GM10248 (cell line): ENCODE data around the gene TP53RK.

Experiments used
- CTCF ChIA-PET: fragments of 300-600 bp; sonication (Branson Sonifier 250); formaldehyde crosslinking; extraction: SDS; loops from one replicate; lab custom pipeline; 2021; ENCODE audit warnings: antibody characterized with exemption; lab: Yijun Ruan, JAX
- POLR2A ChIA-PET: fragments of 350-650 bp; sonication (Branson Sonifier 250); formaldehyde crosslinking; extraction: SDS; loops from one replicate; lab custom pipeline; 2020; ENCODE audit warnings: antibody characterized with exemption; lab: Yijun Ruan, JAX
- DNase-seq: peaks from one replicate; pipeline ENCODE4 v3.0.0; 2012; ENCODE audit errors: extremely low spot score
- CTCF ChIP-seq: IDR thresholded peaks from 2 replicates; pipeline ENCODE4 v1.5.1; 2012; ENCODE audit warnings: mild to moderate bottlenecking, low read depth; ENCODE audit errors: extremely low read depth, missing control alignments, control extremely low read depth

TP53RK gene

GRCh38 chr20:46701986-46702385, 12.7 kb upstream of the TP53RK start:
- POLR2A ChIA-PET = interaction anchor here (0.6 kb wide), 1 partner anchor 845 kb away, joined by 3 read pairs; no protein-coding TSS in a partner anchor
- CTCF ChIA-PET = no interaction called here
- TF ChIP-seq CTCF = no peak
- DNase-seq = no peak

GRCh38 chr20:46701556-46701955, 12.3 kb upstream of the TP53RK start:
- no peak for TF ChIP-seq CTCF
- ChIA-PET POLR2A (interaction anchor here (0.6 kb wide), 1 partner anchor 845 kb away, joined by 3 read pairs; no protein-coding TSS in a partner anchor), CTCF (interaction anchor here (1.5 kb wide), 1 partner anchor 181 kb away, joined by 3 read pairs; no protein-coding TSS in a partner anchor)
- no peak for DNase-seq

- DNase-seq = no peak
- CTCF ChIA-PET = interaction anchor here (1.5 kb wide), 1 partner anchor 180 kb away, joined by 3 read pairs; no protein-coding TSS in a partner anchor
- TF ChIP-seq CTCF = no peak
- POLR2A ChIA-PET = no interaction called here
These were observed 11.8 kb upstream of the TP53RK start for GRCh38 chr20:46701057-46701456.

GRCh38 chr20:46700481-46700880, 11.2 kb upstream of the TP53RK start:
- no peak for TF ChIP-seq CTCF
- POLR2A ChIA-PET = no interaction called here
- no peak for DNase-seq
- CTCF ChIA-PET = interaction anchor here (1.5 kb wide), 1 partner anchor 180 kb away, joined by 3 read pairs; no protein-coding TSS in a partner anchor

- TF ChIP-seq CTCF = no peak
- DNase-seq = no peak
- CTCF ChIA-PET = interaction anchor here (0.6 to 1.5 kb wide), 2 partner anchors 13 to 179 kb away, joined by 3 read pairs; no protein-coding TSS in a partner anchor
- POLR2A ChIA-PET = no interaction called here
These were observed 10.6 kb upstream of the TP53RK start for GRCh38 chr20:46699651-46700359.

- ChIA-PET CTCF (no interaction called here), POLR2A (no interaction called here)
- DNase-seq = no peak
- TF ChIP-seq CTCF = no peak
These were observed 9.5 kb upstream of the TP53RK start for GRCh38 chr20:46698788-46699187.
